CD14-positive monocyte (primary cell): ENCODE data around the gene GIN1. TPM values are rescaled to one million over a fixed set of nuclear protein-coding genes. Genes with fewer than 3 reads are reported as not detected.

Experiments used
- DNase-seq, 3 donors: peaks; one replicate each; pipeline ENCODE4 v3.0.0-alpha.2; 2011 to 2022
- H2AFZ ChIP-seq: 2 replicates; pipeline ENCODE4 v1.6.0; 2012; ENCODE audit warnings: mild to moderate bottlenecking, low read depth, low read length, inconsistent platforms; ENCODE audit not compliant: insufficient read depth, poor library complexity, severe bottlenecking
- H3K27ac ChIP-seq, 2 donors: 1 replicate in 1 of 2; 2 replicates in 1 of 2; pipeline ENCODE4 v1.5.1; 2012 to 2013; ENCODE audit warnings: low read length in 2 of 2, control low read depth in 1 of 2, inconsistent platforms in 1 of 2, low read depth in 1 of 2, mild to moderate bottlenecking in 1 of 2
- H3K27me3 ChIP-seq, 2 donors: one replicate each; pipeline versions ENCODE4 v1.6.0 to v1.6.1; 2011 to 2013; ENCODE audit warnings: low read length in 2 of 2; ENCODE audit not compliant: control insufficient read depth in 2 of 2, insufficient read depth in 2 of 2
- H3K36me3 ChIP-seq, 2 donors: replicated peaks in 1 of 2; 1 replicate in 1 of 2; 2 replicates in 1 of 2; pipeline versions ENCODE4 v1.5.1 to v1.6.1; 2012 to 2013; ENCODE audit warnings: low read length in 2 of 2, control low read depth in 1 of 2, inconsistent platforms in 1 of 2, mild to moderate bottlenecking in 1 of 2; ENCODE audit not compliant: insufficient read depth in 2 of 2, control insufficient read depth in 1 of 2
- H3K4me1 ChIP-seq, 2 donors: 1 replicate in 1 of 2; 2 replicates in 1 of 2; pipeline versions ENCODE4 v1.5.1 to v1.6.1; 2012 to 2013; ENCODE audit warnings: low read length in 2 of 2, control low read depth in 1 of 2, inconsistent platforms in 1 of 2, mild to moderate bottlenecking in 1 of 2, moderate library complexity in 1 of 2; ENCODE audit not compliant: insufficient read depth in 2 of 2, control insufficient read depth in 1 of 2
- H3K4me2 ChIP-seq: replicated peaks from 2 replicates; pipeline ENCODE3; 2012; ENCODE audit warnings: low read length, moderate library complexity, mild to moderate bottlenecking; ENCODE audit not compliant: poor library complexity, severe bottlenecking; ENCODE audit errors: extremely low read depth
- H3K4me3 ChIP-seq, 3 experiments: fragments of 200-600 bp in 1 of 3; sonication (generic) in 1 of 3; replicated peaks in 1 of 3; 1 replicate in 2 of 3; 2 replicates in 1 of 3; pipeline ENCODE4 v1.5.1; 2011 to 2013; ENCODE audit warnings: low read length in 3 of 3, mild to moderate bottlenecking in 3 of 3, control low read depth in 2 of 3, low read depth in 2 of 3, inconsistent platforms in 1 of 3, moderate library complexity in 1 of 3
- H3K79me2 ChIP-seq: 2 replicates; pipeline ENCODE4 v1.6.0; 2012; ENCODE audit warnings: mild to moderate bottlenecking, control low read depth, inconsistent platforms, low read length, moderate library complexity; ENCODE audit not compliant: insufficient read depth
- H3K9ac ChIP-seq: 2 replicates; pipeline ENCODE4 v1.6.0; 2017; ENCODE audit warnings: low read length, mild to moderate bottlenecking; ENCODE audit not compliant: insufficient read depth, poor library complexity, severe bottlenecking
- H3K9me3 ChIP-seq, 2 donors: replicated peaks in 1 of 2; 1 replicate in 1 of 2; 2 replicates in 1 of 2; pipeline versions ENCODE4 v1.5.1 to v1.6.1; 2012 to 2013; ENCODE audit warnings: low read length in 2 of 2, control low read depth in 1 of 2; ENCODE audit not compliant: control insufficient read depth in 1 of 2, insufficient read depth in 1 of 2
- H4K20me1 ChIP-seq: 2 replicates; pipeline ENCODE4 v1.6.0; 2012; ENCODE audit warnings: mild to moderate bottlenecking, low read length, control low read depth, moderate library complexity; ENCODE audit not compliant: insufficient read depth
- H3K27ac Mint-ChIP-seq, 7 donors: one replicate each; pipeline ENCODE4 v1.8.0; 2020; ENCODE audit warnings: mild to moderate bottlenecking in 7 of 7, mixed read lengths in 7 of 7, moderate library complexity in 6 of 7, inconsistent platforms in 2 of 7
- H3K27me3 Mint-ChIP-seq, 3 donors: one replicate each; pipeline ENCODE4 v1.8.0; 2021 to 2022; ENCODE audit warnings: low read depth in 3 of 3, mild to moderate bottlenecking in 3 of 3, mixed read lengths in 3 of 3, moderate library complexity in 3 of 3, inconsistent platforms in 1 of 3
- H3K36me3 Mint-ChIP-seq, 2 donors: one replicate each; pipeline ENCODE4 v1.8.0; 2020; ENCODE audit warnings: mixed read lengths in 2 of 2, inconsistent platforms in 1 of 2, mild to moderate bottlenecking in 1 of 2
- H3K4me1 Mint-ChIP-seq: one replicate; pipeline ENCODE4 v1.8.0; 2020; ENCODE audit warnings: mild to moderate bottlenecking, mixed read lengths
- H3K4me3 Mint-ChIP-seq, 2 donors: one replicate each; pipeline ENCODE4 v1.8.0; 2020; ENCODE audit warnings: mild to moderate bottlenecking in 2 of 2, mixed read lengths in 2 of 2, moderate library complexity in 1 of 2
- H3K9me3 Mint-ChIP-seq, 7 donors: one replicate each; pipeline ENCODE4 v1.8.0; 2020 to 2022; ENCODE audit warnings: mixed read lengths in 7 of 7, mild to moderate bottlenecking in 6 of 7, moderate library complexity in 6 of 7, inconsistent platforms in 2 of 7
- WGBS: methylation state at CpG from one replicate; pipeline ENCODE4 v1.1.5; 2013; ENCODE audit warnings: missing lambda C conversion rate; ENCODE audit not compliant: insufficient coverage; 5-methylcytosine and 5-hydroxymethylcytosine counted together
- intact Hi-C, 2 donors: fragments of 100-400 bp; cut with micrococcal nuclease; formaldehyde crosslinking; loops; one replicate each; pipeline versions ENCODE4 v1.15.0 to v1.15.1; 2023
- polyA plus RNA-seq, 3 donors: library from polyadenylated mRNA; depleted of rRNA in 1 of 3; unstranded in 2 of 3; stranded (reverse) in 1 of 3; fragments of 300-500 nt in 2 of 3; fragments of >200 nt in 1 of 3; fragmentation: Illumina TruSeq in 2 of 3; gene quantifications; 1 replicate in 2 of 3; 2 replicates in 1 of 3; pipeline ENCODE4 v1.2.3, GENCODE V29; 2012 to 2021
- TF ChIP-seq, protein P1 (sequence below): fragments of 200-600 bp; IDR thresholded peaks from one replicate; pipeline ENCODE4 v1.8.0; 2022; ENCODE audit warnings: antibody characterized with exemption, mild to moderate bottlenecking

Gene GIN1
- polyA plus RNA-seq, 3 donors = 2.2 to 4.7 (median 3.7) TPM

DNA sequence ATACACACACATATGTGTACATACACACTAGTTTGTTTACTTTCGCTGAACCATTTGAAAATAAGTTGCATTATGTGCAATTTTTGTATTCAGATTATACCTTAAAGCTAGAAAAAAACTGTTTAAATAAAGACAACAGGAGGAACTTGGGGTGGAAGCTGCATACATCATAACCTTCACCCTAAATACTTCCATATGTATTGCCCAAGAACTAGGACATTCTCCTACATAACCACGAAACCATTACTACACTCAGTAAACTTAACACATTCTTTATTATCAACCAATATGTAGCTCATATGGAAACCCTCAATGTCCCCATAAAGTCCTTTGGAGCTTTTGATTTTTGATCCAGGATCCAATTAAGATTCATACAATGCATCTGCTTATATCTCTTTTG is 83.3 kb downstream of the GIN1 start:
- Histone ChIP-seq H3K79me2 (no peaks in the 10 kb centered on the region), H3K4me3 (no peak overlapping the region), H3K9ac (no peak overlapping the region), H3K27me3 (no peaks in the 10 kb centered on the region), H3K9me3 (peaks cover 0 to 17% of the 10 kb centered on the region in 2 donors), H3K27ac (no peak overlapping the region), H3K4me2 (no peak overlapping the region), H4K20me1 (no peaks in the 10 kb centered on the region), H3K4me1 (no peaks in the 10 kb centered on the region), H3K36me3 (no peaks in the 10 kb centered on the region), H2AFZ (no peak overlapping the region)
- Mint-ChIP-seq H3K27me3 (peaks cover 0 to 5% (median 0%) of the 10 kb centered on the region in 3 donors), H3K4me1 (no peaks in the 10 kb centered on the region), H3K4me3 (no peak overlapping the region), H3K36me3 (no peaks in the 10 kb centered on the region), H3K27ac (no peak overlapping the region), H3K9me3 (peaks cover 0 to 17% (median 7%) of the 10 kb centered on the region in 7 donors)
- intact Hi-C loops = no loop called here
- no peak for DNase-seq
- WGBS = 60% methylated on average over 1 of the region's 2 CpGs
- TF ChIP-seq, protein P1, sequence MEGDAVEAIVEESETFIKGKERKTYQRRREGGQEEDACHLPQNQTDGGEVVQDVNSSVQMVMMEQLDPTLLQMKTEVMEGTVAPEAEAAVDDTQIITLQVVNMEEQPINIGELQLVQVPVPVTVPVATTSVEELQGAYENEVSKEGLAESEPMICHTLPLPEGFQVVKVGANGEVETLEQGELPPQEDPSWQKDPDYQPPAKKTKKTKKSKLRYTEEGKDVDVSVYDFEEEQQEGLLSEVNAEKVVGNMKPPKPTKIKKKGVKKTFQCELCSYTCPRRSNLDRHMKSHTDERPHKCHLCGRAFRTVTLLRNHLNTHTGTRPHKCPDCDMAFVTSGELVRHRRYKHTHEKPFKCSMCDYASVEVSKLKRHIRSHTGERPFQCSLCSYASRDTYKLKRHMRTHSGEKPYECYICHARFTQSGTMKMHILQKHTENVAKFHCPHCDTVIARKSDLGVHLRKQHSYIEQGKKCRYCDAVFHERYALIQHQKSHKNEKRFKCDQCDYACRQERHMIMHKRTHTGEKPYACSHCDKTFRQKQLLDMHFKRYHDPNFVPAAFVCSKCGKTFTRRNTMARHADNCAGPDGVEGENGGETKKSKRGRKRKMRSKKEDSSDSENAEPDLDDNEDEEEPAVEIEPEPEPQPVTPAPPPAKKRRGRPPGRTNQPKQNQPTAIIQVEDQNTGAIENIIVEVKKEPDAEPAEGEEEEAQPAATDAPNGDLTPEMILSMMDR = no peak

Other genes starting within 250 kb of the GIN1 start
- gene PPIP5K2, start 163 bp upstream of the GIN1 start, polyA plus RNA-seq = 10 to 100 TPM; 23.1 to 66.0 (median 41.1) TPM
- 1 to 10 TPM; 1.2 to 1.9 (median 1.9) TPM for gene MACIR, start 138.6 kb upstream of the GIN1 start, polyA plus RNA-seq